NAMALWA (cell line): Measurements from ENCODE around the gene CAMSAP3.
A peak's percentile ranks its signal among the peaks of the same experiment; 100 is the strongest.

Source experiments
- DNase-seq: peaks from one replicate; pipeline ENCODE4 v3.0.0-alpha.2; 2015; ENCODE audit warnings: low spot score

CAMSAP3 gene

GRCh38 chr19:7633698-7634097 is 38.0 kb downstream of the CAMSAP3 start, which contains the start of gene PCP2:
Gene PCP2 (minus strand): TSS chr19:7633719. CDS start chr19:7633457, 262 bp downstream.
- peak; percentile 38 for DNase-seq

GRCh38 chr19:7635670-7636069 is 40.0 kb downstream of the CAMSAP3 start:
- no peak for DNase-seq

- DNase-seq = no peak
Measured at GRCh38 chr19:7636317-7636690, 40.6 kb downstream of the CAMSAP3 start.

GRCh38 chr19:7636691-7637373 is 41.2 kb downstream of the CAMSAP3 start, which contains the start of gene STXBP2:
Gene STXBP2 (plus strand): TSS chr19:7637110. CDS start chr19:7637150, 40 bp downstream.
- DNase-seq = peak; percentile 89

GRCh38 chr19:7637374-7638256 is 42.0 kb downstream of the CAMSAP3 start:
- no peak for DNase-seq

GRCh38 chr19:7638802-7639465 is 43.3 kb downstream of the CAMSAP3 start:
- DNase-seq = no peak

GRCh38 chr19:7639863-7640348 is 44.2 kb downstream of the CAMSAP3 start:
- DNase-seq = no peak

- DNase-seq = no peak
Measured at GRCh38 chr19:7640803-7641202, 45.1 kb downstream of the CAMSAP3 start.

GRCh38 chr19:7641290-7642276 is 45.9 kb downstream of the CAMSAP3 start:
- DNase-seq = peak; percentile 55

- no peak for DNase-seq
Measured at GRCh38 chr19:7642295-7643030, 46.8 kb downstream of the CAMSAP3 start.

- peak; percentile 44 for DNase-seq
Measured at GRCh38 chr19:7643031-7643415, 47.4 kb downstream of the CAMSAP3 start.

GRCh38 chr19:7643629-7644549 is 48.2 kb downstream of the CAMSAP3 start:
- peak; percentile 86 for DNase-seq

- no peak for DNase-seq
Measured at GRCh38 chr19:7644550-7644877, 48.9 kb downstream of the CAMSAP3 start.

- DNase-seq = no peak
Measured at GRCh38 chr19:7645163-7645562, 49.5 kb downstream of the CAMSAP3 start.

GRCh38 chr19:7645656-7646425 is 50.2 kb downstream of the CAMSAP3 start:
- no peak for DNase-seq

- no peak for DNase-seq
Measured at GRCh38 chr19:7646426-7646700, 50.7 kb downstream of the CAMSAP3 start.

- DNase-seq = no peak
Measured at GRCh38 chr19:7647156-7647555, 51.5 kb downstream of the CAMSAP3 start.

- DNase-seq = no peak
Measured at GRCh38 chr19:7648265-7649014, 52.8 kb downstream of the CAMSAP3 start.
